Right lobe of liver (tissue), 6 donors: Measurements from ENCODE around the gene PSMD1. TPM values are rescaled to one million over a fixed set of nuclear protein-coding genes. Genes with fewer than 3 reads are reported as not detected.
"Not testable (repeated sequence)": the region's sequence is repeated elsewhere in the genome, so short reads cannot be mapped to it uniquely, and the experiment has no call there.

Experiments
- ATAC-seq, 4 donors: fragments of 200-7000 bp; cut with Tn5 transposase; one replicate each; pipeline ENCODE4 v1.9.1; 2020; ENCODE audit warnings: mild to moderate bottlenecking in 4 of 4, moderate library complexity in 4 of 4
- DNase-seq, 3 donors: peaks; one replicate each; pipeline ENCODE4 v3.0.0-alpha.2; 2020
- H3K27ac ChIP-seq, 3 donors: fragments of 200-600 bp; one replicate each; pipeline ENCODE4 v1.8.0; 2022
- H3K27me3 ChIP-seq, 2 donors: fragments of 200-600 bp; one replicate each; pipeline ENCODE4 v1.8.0; 2022
- H3K36me3 ChIP-seq, 4 donors: fragments of 200-600 bp; sonication (generic) in 1 of 4; one replicate each; pipeline versions ENCODE4 v1.5.1 to v1.8.0; 2017 to 2022; ENCODE audit warnings: control low read depth in 1 of 4
- H3K4me1 ChIP-seq, 4 donors: fragments of 200-600 bp; sonication (generic) in 1 of 4; one replicate each; pipeline versions ENCODE4 v1.5.1 to v1.8.0; 2017 to 2022; ENCODE audit warnings: control low read depth in 1 of 4
- H3K4me3 ChIP-seq, 3 donors: fragments of 200-600 bp; one replicate each; pipeline ENCODE4 v1.8.0; 2022
- H3K9me3 ChIP-seq, 4 donors: fragments of 200-600 bp; sonication (generic) in 1 of 4; one replicate each; pipeline versions ENCODE4 v1.5.1 to v1.8.0; 2017 to 2022; ENCODE audit warnings: control low read depth in 1 of 4
- POLR2A ChIP-seq: fragments of 450-650 bp; IDR thresholded peaks from one replicate; pipeline ENCODE4 v1.6.1; 2017; ENCODE audit warnings: antibody characterized with exemption, mild to moderate bottlenecking
- WGBS: methylation state at CpG from one replicate; pipeline ENCODE4 v1.1.6; 2018; ENCODE audit warnings: low coverage, low lambda C conversion rate; ENCODE audit not compliant: insufficient coverage; ENCODE audit errors: missing lambda C conversion rate; 5-methylcytosine and 5-hydroxymethylcytosine counted together
- intact Hi-C, 2 donors: fragments of 100-400 bp; cut with DNase I; formaldehyde crosslinking; loops; one replicate each; pipeline versions ENCODE4 v1.11.2 to v1.14.1; 2022
- total RNA-seq, 6 experiments: library from RNA; depleted of rRNA in 2 of 6; stranded (reverse); fragments of >200 nt in 2 of 6; fragmentation: NEBNext Ultra II Directional in 3 of 6; extraction: Animal tissue kit (Norgen Biotek cat#: 25700) in 3 of 6; gene quantifications; one replicate each; pipeline versions ENCODE4 v1.1.0 to v1.2.4, GENCODE V29; 2016 to 2023
- TF ChIP-seq, protein P1 (sequence below), 4 donors: fragments of 200-600 bp in 3 of 4; fragments of 450-650 bp in 1 of 4; IDR thresholded peaks; one replicate each; pipeline versions ENCODE4 v1.5.1 to v1.8.0; 2016 to 2022; ENCODE audit warnings: antibody characterized with exemption in 4 of 4, mild to moderate bottlenecking in 2 of 4
- donor health status: DM: no; HTN: yes; CAD: no.
- donor health status: DM: no; HTN: no; CAD: no.
- donor health status: DM: no; HTN: no; CAD: no.
- donor health status: DM: no; HTN: yes; CAD: no.
- donor health status: DM: no; HTN: yes; CAD: no.

Gene PSMD1
- total RNA-seq, 6 experiments from 2014 or later: 46.4 to 62.3 (median 55.5) TPM

- H3K27ac ChIP-seq: no peak overlapping the region
- TF ChIP-seq, protein P1, sequence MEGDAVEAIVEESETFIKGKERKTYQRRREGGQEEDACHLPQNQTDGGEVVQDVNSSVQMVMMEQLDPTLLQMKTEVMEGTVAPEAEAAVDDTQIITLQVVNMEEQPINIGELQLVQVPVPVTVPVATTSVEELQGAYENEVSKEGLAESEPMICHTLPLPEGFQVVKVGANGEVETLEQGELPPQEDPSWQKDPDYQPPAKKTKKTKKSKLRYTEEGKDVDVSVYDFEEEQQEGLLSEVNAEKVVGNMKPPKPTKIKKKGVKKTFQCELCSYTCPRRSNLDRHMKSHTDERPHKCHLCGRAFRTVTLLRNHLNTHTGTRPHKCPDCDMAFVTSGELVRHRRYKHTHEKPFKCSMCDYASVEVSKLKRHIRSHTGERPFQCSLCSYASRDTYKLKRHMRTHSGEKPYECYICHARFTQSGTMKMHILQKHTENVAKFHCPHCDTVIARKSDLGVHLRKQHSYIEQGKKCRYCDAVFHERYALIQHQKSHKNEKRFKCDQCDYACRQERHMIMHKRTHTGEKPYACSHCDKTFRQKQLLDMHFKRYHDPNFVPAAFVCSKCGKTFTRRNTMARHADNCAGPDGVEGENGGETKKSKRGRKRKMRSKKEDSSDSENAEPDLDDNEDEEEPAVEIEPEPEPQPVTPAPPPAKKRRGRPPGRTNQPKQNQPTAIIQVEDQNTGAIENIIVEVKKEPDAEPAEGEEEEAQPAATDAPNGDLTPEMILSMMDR (IDR thresholded peaks at IDR 0.05): no peak
- no peak overlapping the region for H3K4me3 ChIP-seq
- H3K9me3 ChIP-seq: no peaks in the 10 kb centered on the region
- DNase-seq (no peak), ATAC-seq (no peak)
- H3K4me1 ChIP-seq: peaks cover 0 to 7% (median 0%) of the 10 kb centered on the region in 4 donors
- H3K27me3 ChIP-seq: no peaks in the 10 kb centered on the region
- H3K36me3 ChIP-seq: no peaks in the 10 kb centered on the region
- intact Hi-C loops: no loop called here
- no CpG with 5 or more reads among the region's 3 CpGs for WGBS
Measured at GRCh38 chr2:231015926-231016325, 40.7 kb upstream of the PSMD1 start.

DNA sequence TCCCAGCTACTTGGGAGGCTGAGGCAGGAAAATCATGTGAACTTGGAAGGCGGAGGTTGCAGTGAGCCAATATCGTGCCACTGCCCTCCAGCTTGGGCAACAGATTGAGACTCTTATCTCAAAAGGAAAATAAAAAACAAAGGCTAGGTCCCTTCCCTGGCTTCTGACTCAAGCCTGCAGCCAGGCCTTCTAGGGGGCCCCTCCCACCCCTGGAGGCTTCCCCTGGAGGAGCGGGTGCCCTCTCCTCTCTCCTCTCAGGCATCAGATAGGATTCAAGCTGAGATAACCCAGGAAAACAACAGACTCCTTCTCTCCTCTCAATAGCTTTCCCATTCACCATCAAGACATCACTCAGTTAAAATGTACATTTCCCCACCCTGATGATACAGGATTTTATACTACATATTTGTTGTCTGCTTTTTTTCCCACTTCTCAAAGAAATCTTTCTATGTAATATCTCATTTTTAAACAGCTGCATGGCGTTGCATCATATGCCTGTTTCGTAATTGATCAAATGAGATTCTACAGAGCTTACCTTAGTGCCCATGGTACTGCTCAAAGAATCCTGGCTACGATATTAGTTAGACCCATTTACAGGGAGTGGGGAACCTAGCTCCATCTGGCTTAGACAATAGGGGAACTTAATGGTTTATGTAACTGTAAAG, 40.0 kb upstream of the PSMD1 start:
- Histone ChIP-seq H3K4me3 (no peak overlapping the region), H3K9me3 (no peaks in the 10 kb centered on the region), H3K4me1 (peaks cover 0 to 7% (median 0%) of the 10 kb centered on the region in 4 donors), H3K27ac (no peak overlapping the region), H3K36me3 (no peaks in the 10 kb centered on the region), H3K27me3 (no peaks in the 10 kb centered on the region)
- ATAC-seq: peak; percentile 41 to 74 (median 60)
- intact Hi-C loops: no loop called here
- 47% methylated on average over 5 of the region's 6 CpGs for WGBS
- no peak for TF ChIP-seq POLR2A
- TF ChIP-seq, protein P1 (IDR thresholded peaks at IDR 0.05): no peak
- DNase-seq: no peak

- H3K36me3 ChIP-seq: no peaks in the 10 kb centered on the region
- intact Hi-C loops: no loop called here
- no peak overlapping the region for H3K4me3 ChIP-seq
- no peaks in the 10 kb centered on the region for H3K9me3 ChIP-seq
- no peak for ATAC-seq
- H3K27ac ChIP-seq: no peak overlapping the region
- 0% methylated on average over 2 of the region's 4 CpGs for WGBS
- H3K4me1 ChIP-seq: peaks cover 0 to 7% (median 0%) of the 10 kb centered on the region in 4 donors
- H3K27me3 ChIP-seq: no peaks in the 10 kb centered on the region
- TF ChIP-seq, protein P1 (IDR thresholded peaks at IDR 0.05): no peak
- TF ChIP-seq POLR2A: no peak
- no peak for DNase-seq
Measured at GRCh38 chr2:231017231-231017598, 39.5 kb upstream of the PSMD1 start.

- intact Hi-C loops: no loop called here
- 86% methylated on average over 3 of the region's 3 CpGs for WGBS
- peaks cover 0 to 7% (median 0%) of the 10 kb centered on the region in 4 donors for H3K4me1 ChIP-seq
- ATAC-seq (no peak), DNase-seq (no peak)
- TF ChIP-seq, protein P1 (IDR thresholded peaks at IDR 0.05): no peak
- no peak for TF ChIP-seq POLR2A
- no peaks in the 10 kb centered on the region for H3K36me3 ChIP-seq
- H3K4me3 ChIP-seq: no peak overlapping the region
- H3K27me3 ChIP-seq: no peaks in the 10 kb centered on the region
- H3K9me3 ChIP-seq: no peaks in the 10 kb centered on the region
- no peak overlapping the region for H3K27ac ChIP-seq
Measured at GRCh38 chr2:231018184-231018583, 38.5 kb upstream of the PSMD1 start.

DNA sequence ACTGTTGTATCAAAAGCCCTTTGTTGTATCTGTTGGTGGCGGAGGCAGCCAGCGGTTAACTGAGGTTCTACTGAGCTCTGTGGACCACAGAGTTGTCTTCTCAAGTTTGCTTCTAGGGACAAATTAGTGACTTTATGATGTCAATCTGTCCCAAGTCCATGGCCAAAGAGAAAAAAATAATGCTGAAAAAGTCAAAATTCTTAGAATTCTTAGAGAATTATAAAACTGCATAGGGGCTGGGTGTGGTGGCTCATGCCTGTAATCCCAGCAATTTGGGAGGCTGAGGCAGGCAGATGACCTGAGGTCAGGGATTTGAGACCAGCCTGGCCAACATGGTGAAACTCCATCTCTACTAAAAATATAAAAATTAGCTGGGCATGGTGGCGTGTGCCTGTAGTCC, 31.6 kb upstream of the PSMD1 start:
- intact Hi-C loops, H3K4me1 ChIP-seq, DNase-seq, H3K36me3 ChIP-seq, H3K4me3 ChIP-seq, H3K9me3 ChIP-seq, ATAC-seq, H3K27me3 ChIP-seq, H3K27ac ChIP-seq: not testable (repeated sequence)
- 95% methylated on average over 3 of the region's 3 CpGs for WGBS
